SK-N-SH (cell line): Measurements from ENCODE around the gene CCR5.

Experiments
- SIN3A ChIP-seq: IDR thresholded peaks from 2 replicates; pipeline ENCODE4 v1.6.1; 2012; ENCODE audit warnings: low read depth, mild to moderate bottlenecking, low read length, moderate library complexity, borderline replicate concordance
- TEAD4 ChIP-seq: IDR thresholded peaks from 2 replicates; pipeline ENCODE4 v1.4.0; 2012; ENCODE audit warnings: mild to moderate bottlenecking, borderline replicate concordance; ENCODE audit not compliant: insufficient read depth
- YY1 ChIP-seq: IDR thresholded peaks from 2 replicates; pipeline ENCODE4 v1.4.0; 2012; ENCODE audit warnings: low read depth, mild to moderate bottlenecking
- TF ChIP-seq, protein P1 (sequence below): fragments of 200-600 bp; sonication (generic); IDR thresholded peaks from 2 replicates; pipeline ENCODE4 v1.6.1; 2017; ENCODE audit warnings: antibody characterized with exemption, mild to moderate bottlenecking, moderate library complexity
- TF ChIP-seq, protein P2 (sequence below): IDR thresholded peaks from 2 replicates; pipeline ENCODE4 v1.4.0; 2012; ENCODE audit warnings: low read depth, borderline replicate concordance

DNA sequence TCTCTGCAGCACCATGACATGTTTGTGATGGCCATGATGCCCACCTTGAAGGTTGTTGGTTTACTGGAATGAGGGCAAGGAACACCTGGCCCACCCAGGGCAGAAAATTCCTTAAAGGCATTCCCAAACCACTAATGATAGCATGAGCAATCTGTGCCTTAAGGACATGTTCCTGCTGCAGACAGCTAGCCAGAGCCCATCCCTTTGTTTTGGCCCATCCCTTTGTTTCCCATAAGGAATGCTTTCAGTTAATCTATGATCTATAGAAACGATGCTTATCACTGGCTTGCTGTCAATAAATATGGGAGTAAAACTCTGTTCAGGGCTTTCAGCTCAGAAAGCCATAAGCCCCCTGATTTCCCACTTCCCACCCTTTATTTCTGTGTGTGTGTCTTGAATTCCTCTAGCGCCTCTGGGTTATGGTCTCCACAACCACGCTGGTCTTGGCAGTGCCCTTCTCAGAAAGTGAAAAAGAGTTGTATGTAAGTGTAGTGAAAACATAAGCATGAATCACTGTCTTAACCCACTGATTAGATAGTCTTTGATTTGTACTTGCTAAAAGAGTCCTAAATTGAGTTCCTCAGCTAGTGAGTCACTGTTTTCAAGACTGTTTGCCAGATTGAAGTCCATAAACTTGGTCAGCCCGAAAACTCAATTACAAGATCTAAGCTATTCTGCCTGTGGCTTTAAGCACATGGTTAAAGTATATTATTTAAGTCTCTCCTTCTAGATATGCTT lies 35.8 kb upstream of the CCR5 start:
- TF ChIP-seq, protein P1, sequence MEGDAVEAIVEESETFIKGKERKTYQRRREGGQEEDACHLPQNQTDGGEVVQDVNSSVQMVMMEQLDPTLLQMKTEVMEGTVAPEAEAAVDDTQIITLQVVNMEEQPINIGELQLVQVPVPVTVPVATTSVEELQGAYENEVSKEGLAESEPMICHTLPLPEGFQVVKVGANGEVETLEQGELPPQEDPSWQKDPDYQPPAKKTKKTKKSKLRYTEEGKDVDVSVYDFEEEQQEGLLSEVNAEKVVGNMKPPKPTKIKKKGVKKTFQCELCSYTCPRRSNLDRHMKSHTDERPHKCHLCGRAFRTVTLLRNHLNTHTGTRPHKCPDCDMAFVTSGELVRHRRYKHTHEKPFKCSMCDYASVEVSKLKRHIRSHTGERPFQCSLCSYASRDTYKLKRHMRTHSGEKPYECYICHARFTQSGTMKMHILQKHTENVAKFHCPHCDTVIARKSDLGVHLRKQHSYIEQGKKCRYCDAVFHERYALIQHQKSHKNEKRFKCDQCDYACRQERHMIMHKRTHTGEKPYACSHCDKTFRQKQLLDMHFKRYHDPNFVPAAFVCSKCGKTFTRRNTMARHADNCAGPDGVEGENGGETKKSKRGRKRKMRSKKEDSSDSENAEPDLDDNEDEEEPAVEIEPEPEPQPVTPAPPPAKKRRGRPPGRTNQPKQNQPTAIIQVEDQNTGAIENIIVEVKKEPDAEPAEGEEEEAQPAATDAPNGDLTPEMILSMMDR: no peak
- TF ChIP-seq YY1 (no peak), TEAD4 (no peak), SIN3A (no peak)
- TF ChIP-seq, protein P2, sequence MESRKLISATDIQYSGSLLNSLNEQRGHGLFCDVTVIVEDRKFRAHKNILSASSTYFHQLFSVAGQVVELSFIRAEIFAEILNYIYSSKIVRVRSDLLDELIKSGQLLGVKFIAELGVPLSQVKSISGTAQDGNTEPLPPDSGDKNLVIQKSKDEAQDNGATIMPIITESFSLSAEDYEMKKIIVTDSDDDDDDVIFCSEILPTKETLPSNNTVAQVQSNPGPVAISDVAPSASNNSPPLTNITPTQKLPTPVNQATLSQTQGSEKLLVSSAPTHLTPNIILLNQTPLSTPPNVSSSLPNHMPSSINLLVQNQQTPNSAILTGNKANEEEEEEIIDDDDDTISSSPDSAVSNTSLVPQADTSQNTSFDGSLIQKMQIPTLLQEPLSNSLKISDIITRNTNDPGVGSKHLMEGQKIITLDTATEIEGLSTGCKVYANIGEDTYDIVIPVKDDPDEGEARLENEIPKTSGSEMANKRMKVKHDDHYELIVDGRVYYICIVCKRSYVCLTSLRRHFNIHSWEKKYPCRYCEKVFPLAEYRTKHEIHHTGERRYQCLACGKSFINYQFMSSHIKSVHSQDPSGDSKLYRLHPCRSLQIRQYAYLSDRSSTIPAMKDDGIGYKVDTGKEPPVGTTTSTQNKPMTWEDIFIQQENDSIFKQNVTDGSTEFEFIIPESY: no peak
